Activated T-helper 1 cell treated with anti-CD3 and anti-CD28 coated beads, Interleukin-12 subunit alpha, Interleukin-12 subunit beta, Interleukin-2, Interleukin-4 antibody, amounts not matched to agents 30 ng/mL and 10 ng/mL and 1 ng/mL, durations not matched to agents 14 hours and 24 hours and 36 hours (primary cell): Measurements from ENCODE around the gene XAB2. TPM values are rescaled to one million over a fixed set of nuclear protein-coding genes. Genes with fewer than 3 reads are reported as not detected.
"Not testable (repeated sequence)": the region's sequence is repeated elsewhere in the genome, so short reads cannot be mapped to it uniquely, and the experiment has no call there.

Experiments
- DNase-seq: peaks from one replicate; pipeline ENCODE4 v3.0.0; 2021; ENCODE audit warnings: low spot score
- H3K27ac Mint-ChIP-seq: one replicate; pipeline ENCODE4 v1.8.0; 2021; ENCODE audit warnings: mild to moderate bottlenecking, mixed read lengths
- H3K27me3 Mint-ChIP-seq: one replicate; pipeline ENCODE4 v1.8.0; 2022; ENCODE audit warnings: mild to moderate bottlenecking, moderate library complexity, mixed read lengths; ENCODE audit not compliant: insufficient read depth
- H3K36me3 Mint-ChIP-seq: one replicate; pipeline ENCODE4 v1.8.0; 2021; ENCODE audit warnings: low read depth, mixed read lengths
- H3K4me1 Mint-ChIP-seq: one replicate; pipeline ENCODE4 v1.8.0; 2021; ENCODE audit warnings: low read depth, mixed read lengths
- H3K4me3 Mint-ChIP-seq: one replicate; pipeline ENCODE4 v1.8.0; 2021; ENCODE audit warnings: mild to moderate bottlenecking, moderate library complexity, mixed read lengths
- H3K9me3 Mint-ChIP-seq: one replicate; pipeline ENCODE4 v1.8.0; 2021; ENCODE audit warnings: mixed read lengths
- intact Hi-C: fragments of 100-400 bp; cut with micrococcal nuclease; formaldehyde crosslinking; loops from one replicate; pipeline ENCODE4 v1.15.1; 2024
- total RNA-seq: library from RNA; stranded (reverse); gene quantifications from 2 replicates; pipeline ENCODE4 v1.2.3, GENCODE V29; 2022

The XAB2 gene
- total RNA-seq, 1 donor from 2014 or later, result 50.7 TPM

- H3K9me3 Mint-ChIP-seq, result no peaks in the 10 kb centered on the region
- peaks cover 5% of the 10 kb centered on the region for H3K4me1 Mint-ChIP-seq
- intact Hi-C loops, result no loop called here
- H3K27ac Mint-ChIP-seq, result no peak within 1 kb of the TSS
- peak; percentile 12 for DNase-seq
- H3K36me3 Mint-ChIP-seq, result no peaks in the 10 kb centered on the region
- peaks cover 39% of the 10 kb centered on the region for H3K27me3 Mint-ChIP-seq
- H3K4me3 Mint-ChIP-seq, result peak within 1 kb of the TSS; percentile 24
These were observed 33.7 kb downstream of the XAB2 start, which contains the start of gene CAMSAP3 for GRCh38 chr19:7595466-7596133. TSS of gene CAMSAP3 (plus strand) at chr19:7595863. CDS start at chr19:7596003, 140 bp downstream.

- no peaks in the 10 kb centered on the region for H3K36me3 Mint-ChIP-seq
- H3K4me1 Mint-ChIP-seq, result peaks cover 3% of the 10 kb centered on the region
- no peak overlapping the region for H3K27ac Mint-ChIP-seq
- H3K4me3 Mint-ChIP-seq, result no peak overlapping the region
- DNase-seq, result no peak
- no peaks in the 10 kb centered on the region for H3K9me3 Mint-ChIP-seq
- intact Hi-C loops, result no loop called here
- peaks cover 21% of the 10 kb centered on the region for H3K27me3 Mint-ChIP-seq
These were observed 39.1 kb downstream of the XAB2 start for GRCh38 chr19:7590256-7590655.

- no peak overlapping the region for H3K4me3 Mint-ChIP-seq
- H3K27ac Mint-ChIP-seq, result no peak overlapping the region
- H3K27me3 Mint-ChIP-seq, result peaks cover 19% of the 10 kb centered on the region
- H3K4me1 Mint-ChIP-seq, result no peaks in the 10 kb centered on the region
- DNase-seq, result no peak
- no peaks in the 10 kb centered on the region for H3K9me3 Mint-ChIP-seq
- H3K36me3 Mint-ChIP-seq, result no peaks in the 10 kb centered on the region
- intact Hi-C loops, result no loop called here
These were observed 39.5 kb downstream of the XAB2 start for GRCh38 chr19:7589822-7590221.

GRCh38 chr19:7582446-7582845, 46.9 kb downstream of the XAB2 start:
- no peak for DNase-seq
- Mint-ChIP-seq H3K27ac (no peak overlapping the region), H3K36me3 (no peaks in the 10 kb centered on the region), H3K9me3 (no peaks in the 10 kb centered on the region), H3K4me1 (no peaks in the 10 kb centered on the region), H3K27me3 (peaks cover 4% of the 10 kb centered on the region), H3K4me3 (no peak overlapping the region)
- intact Hi-C loops, result no loop called here

- no peak overlapping the region for H3K4me3 Mint-ChIP-seq
- no peaks in the 10 kb centered on the region for H3K4me1 Mint-ChIP-seq
- no peak overlapping the region for H3K27ac Mint-ChIP-seq
- H3K9me3 Mint-ChIP-seq, result no peaks in the 10 kb centered on the region
- intact Hi-C loops, result no loop called here
- no peaks in the 10 kb centered on the region for H3K36me3 Mint-ChIP-seq
- H3K27me3 Mint-ChIP-seq, result peaks cover 4% of the 10 kb centered on the region
- no peak for DNase-seq
These were observed 50.2 kb downstream of the XAB2 start for GRCh38 chr19:7579182-7579581.

- Mint-ChIP-seq H3K9me3 (no peaks in the 10 kb centered on the region), H3K36me3 (no peaks in the 10 kb centered on the region), H3K4me3 (no peak overlapping the region), H3K27me3 (peaks cover 4% of the 10 kb centered on the region), H3K27ac (no peak overlapping the region), H3K4me1 (no peaks in the 10 kb centered on the region)
- intact Hi-C loops, result no loop called here
- no peak for DNase-seq
These were observed 51.2 kb downstream of the XAB2 start for GRCh38 chr19:7578127-7578526.

- H3K4me3 Mint-ChIP-seq, intact Hi-C loops, DNase-seq, H3K4me1 Mint-ChIP-seq, H3K36me3 Mint-ChIP-seq, H3K27ac Mint-ChIP-seq, H3K9me3 Mint-ChIP-seq, H3K27me3 Mint-ChIP-seq: not testable (repeated sequence)
These were observed 51.9 kb downstream of the XAB2 start for GRCh38 chr19:7577422-7577821.

GRCh38 chr19:7575434-7576040, 53.8 kb downstream of the XAB2 start:
- Mint-ChIP-seq H3K4me3 (no peak overlapping the region), H3K36me3 (no peaks in the 10 kb centered on the region), H3K27ac (no peak overlapping the region), H3K4me1 (no peaks in the 10 kb centered on the region), H3K9me3 (no peaks in the 10 kb centered on the region), H3K27me3 (peaks cover 2% of the 10 kb centered on the region)
- intact Hi-C loops, result no loop called here
- DNase-seq, result no peak

- Mint-ChIP-seq H3K27me3 (no peaks in the 10 kb centered on the region), H3K36me3 (no peaks in the 10 kb centered on the region), H3K4me1 (no peaks in the 10 kb centered on the region), H3K9me3 (no peaks in the 10 kb centered on the region), H3K4me3 (no peak overlapping the region), H3K27ac (no peak overlapping the region)
- DNase-seq, result no peak
- intact Hi-C loops, result no loop called here
These were observed 58.6 kb downstream of the XAB2 start for GRCh38 chr19:7570761-7571160.

Other genes with a start within 250 kb of the XAB2 start
- gene PEX11G, start 140.5 kb downstream of the XAB2 start, total RNA-seq, result 1.4 and 1.5 TPM in 2 replicates
- 4.8 and 5.2 TPM in 2 replicates for gene ZNF358, start 113.4 kb downstream of the XAB2 start, total RNA-seq
- 14.0 and 14.4 TPM in 2 replicates for gene MCOLN1, start 106.9 kb downstream of the XAB2 start, total RNA-seq
- gene PNPLA6, start 93.8 kb downstream of the XAB2 start, total RNA-seq, result 131 and 136 TPM in 2 replicates
- 0.37 and 0.67 TPM in 2 replicates for gene CAMSAP3, start 33.7 kb downstream of the XAB2 start, total RNA-seq
- 88.5 and 93.4 TPM in 2 replicates for gene PET100, start 248 bp upstream of the XAB2 start, total RNA-seq
- gene PCP2, start 4.2 kb upstream of the XAB2 start, total RNA-seq, result 0.34 and 1.4 TPM in 2 replicates
- gene STXBP2, start 7.6 kb upstream of the XAB2 start, total RNA-seq, result 101 and 102 TPM in 2 replicates
- gene RETN, start 39.5 kb upstream of the XAB2 start, total RNA-seq, result not detected in 2 replicates
- not detected in 2 replicates for gene MCEMP1, start 47.5 kb upstream of the XAB2 start, total RNA-seq
- gene TRAPPC5, start 51.3 kb upstream of the XAB2 start, total RNA-seq, result 72.2 and 86.8 TPM in 2 replicates
- gene FCER2, start 72.6 kb upstream of the XAB2 start, total RNA-seq, result not detected in 2 replicates
- not detected in 2 replicates for gene CLEC4G, start 102.6 kb upstream of the XAB2 start, total RNA-seq
- not detected in 2 replicates for gene CD209, start 118.0 kb upstream of the XAB2 start, total RNA-seq
- gene CLEC4M, start 133.7 kb upstream of the XAB2 start, total RNA-seq, result not detected in 2 replicates
- gene EVI5L, start 200.7 kb upstream of the XAB2 start, total RNA-seq, result 4.4 TPM in 2 replicates
- gene PRR36, start 244.8 kb upstream of the XAB2 start, total RNA-seq, result 0.05 and 0.17 TPM in 2 replicates